Measurements from ENCODE around the gene MPEG1. TPM values are rescaled to one million over a fixed set of nuclear protein-coding genes. Genes with fewer than 3 reads are reported as not detected.

MPEG1 gene, protein sequence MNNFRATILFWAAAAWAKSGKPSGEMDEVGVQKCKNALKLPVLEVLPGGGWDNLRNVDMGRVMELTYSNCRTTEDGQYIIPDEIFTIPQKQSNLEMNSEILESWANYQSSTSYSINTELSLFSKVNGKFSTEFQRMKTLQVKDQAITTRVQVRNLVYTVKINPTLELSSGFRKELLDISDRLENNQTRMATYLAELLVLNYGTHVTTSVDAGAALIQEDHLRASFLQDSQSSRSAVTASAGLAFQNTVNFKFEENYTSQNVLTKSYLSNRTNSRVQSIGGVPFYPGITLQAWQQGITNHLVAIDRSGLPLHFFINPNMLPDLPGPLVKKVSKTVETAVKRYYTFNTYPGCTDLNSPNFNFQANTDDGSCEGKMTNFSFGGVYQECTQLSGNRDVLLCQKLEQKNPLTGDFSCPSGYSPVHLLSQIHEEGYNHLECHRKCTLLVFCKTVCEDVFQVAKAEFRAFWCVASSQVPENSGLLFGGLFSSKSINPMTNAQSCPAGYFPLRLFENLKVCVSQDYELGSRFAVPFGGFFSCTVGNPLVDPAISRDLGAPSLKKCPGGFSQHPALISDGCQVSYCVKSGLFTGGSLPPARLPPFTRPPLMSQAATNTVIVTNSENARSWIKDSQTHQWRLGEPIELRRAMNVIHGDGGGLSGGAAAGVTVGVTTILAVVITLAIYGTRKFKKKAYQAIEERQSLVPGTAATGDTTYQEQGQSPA
- 0.05 TPM for polyA plus RNA-seq (2013, experiment 1 of 2; ENCODE audit: insufficient read length)
- 0.04 TPM for polyA plus RNA-seq (2013, experiment 2 of 2; ENCODE audit: insufficient read length)

DNA sequence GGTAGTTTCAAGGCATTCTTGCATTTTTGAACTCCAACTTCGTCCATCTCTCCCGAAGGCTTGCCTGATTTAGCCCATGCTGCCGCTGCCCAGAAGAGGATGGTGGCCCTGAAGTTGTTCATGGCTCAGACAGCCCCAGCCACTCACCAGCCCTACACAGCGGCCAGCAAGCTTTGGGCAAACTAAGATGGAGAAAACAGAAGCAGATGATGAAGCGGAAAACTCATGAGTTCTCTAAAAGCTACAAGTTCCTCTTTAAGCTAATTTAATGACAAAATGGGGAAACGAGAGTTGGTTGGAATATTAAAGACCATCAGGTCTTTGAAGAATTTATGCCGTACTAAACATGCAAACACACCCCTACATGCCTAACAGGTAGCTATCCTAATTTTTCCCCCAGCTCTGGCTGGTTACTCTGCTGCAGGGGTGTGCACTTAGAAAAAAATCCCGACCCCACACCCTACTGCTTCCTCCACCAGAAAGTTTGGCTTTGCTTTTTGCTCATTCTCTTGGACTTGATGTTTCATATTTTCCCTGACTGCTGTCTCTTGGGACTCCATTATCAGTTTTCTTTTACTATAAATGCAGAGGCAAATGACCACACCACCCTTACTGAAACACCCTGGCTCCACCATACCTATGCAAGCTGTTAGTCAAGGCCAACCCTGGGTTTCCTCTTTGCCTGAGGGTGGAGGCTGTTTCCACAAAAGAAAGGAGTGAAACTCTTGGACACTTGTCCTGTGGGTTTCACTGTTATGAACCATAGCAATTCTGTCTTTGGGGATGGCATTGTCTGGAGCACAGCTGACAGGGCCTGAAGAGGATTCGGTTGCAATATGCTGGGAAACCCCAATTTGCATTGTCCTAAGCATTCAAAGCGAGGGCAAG, at the start of gene MPEG1:
Gene MPEG1, minus strand, starts transcription at position 184 of the 888 bp plus-strand sequence. Its CDS starts 62 bp downstream, at position 122.
- DNase-seq = no peak

DNA sequence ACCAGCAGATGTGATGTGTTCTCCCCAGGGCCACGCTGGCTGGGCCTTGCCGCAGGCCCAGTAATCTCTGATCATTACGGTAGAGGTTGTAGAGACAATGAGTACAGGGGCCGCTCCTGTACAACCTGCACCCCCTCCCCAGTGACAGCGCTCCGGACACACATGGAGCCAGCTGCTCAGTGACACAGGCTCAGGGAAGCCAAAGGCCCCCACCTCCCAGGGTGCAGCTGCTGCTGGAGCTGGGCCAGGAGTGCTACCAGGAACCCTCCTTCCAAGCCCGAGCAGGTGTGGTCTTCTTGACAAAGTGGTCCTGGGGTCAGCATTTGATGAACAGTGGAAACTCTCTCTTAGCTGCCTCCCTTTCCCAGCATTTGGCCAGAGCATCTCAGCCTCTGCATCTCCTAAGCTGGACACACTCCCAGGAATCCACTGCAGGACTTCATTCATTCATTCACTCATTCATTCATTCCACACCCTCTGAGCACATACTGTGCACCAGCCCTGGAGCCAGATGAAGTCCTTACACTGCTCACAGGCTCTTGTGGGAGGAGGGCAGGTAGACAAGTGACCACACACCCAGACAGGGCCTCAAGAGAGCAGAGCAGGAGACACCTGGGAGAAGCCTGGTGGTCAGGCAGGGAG, 49.6 kb upstream of the MPEG1 start:
- no peak for DNase-seq

DNA sequence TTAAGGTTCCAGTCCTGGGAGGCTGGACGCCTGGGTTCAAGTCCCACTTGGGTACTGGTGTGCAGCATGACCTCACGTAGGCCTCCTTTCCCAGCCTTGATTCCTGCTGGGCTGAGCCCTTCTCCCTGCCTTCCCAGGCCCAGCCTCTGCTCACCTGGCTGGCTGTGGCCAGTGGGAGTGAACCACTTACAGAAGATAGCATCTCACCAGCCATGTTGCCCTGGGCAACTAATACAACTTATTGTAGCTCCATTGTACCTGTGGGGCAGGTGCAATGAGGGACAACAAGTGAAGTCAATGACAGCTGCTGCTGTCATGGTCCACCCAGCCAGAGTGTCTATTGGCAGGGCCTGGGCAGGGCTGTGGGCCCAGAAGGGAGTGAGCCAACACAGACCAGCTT, 48.4 kb upstream of the MPEG1 start:
- DNase-seq = no peak

DNA sequence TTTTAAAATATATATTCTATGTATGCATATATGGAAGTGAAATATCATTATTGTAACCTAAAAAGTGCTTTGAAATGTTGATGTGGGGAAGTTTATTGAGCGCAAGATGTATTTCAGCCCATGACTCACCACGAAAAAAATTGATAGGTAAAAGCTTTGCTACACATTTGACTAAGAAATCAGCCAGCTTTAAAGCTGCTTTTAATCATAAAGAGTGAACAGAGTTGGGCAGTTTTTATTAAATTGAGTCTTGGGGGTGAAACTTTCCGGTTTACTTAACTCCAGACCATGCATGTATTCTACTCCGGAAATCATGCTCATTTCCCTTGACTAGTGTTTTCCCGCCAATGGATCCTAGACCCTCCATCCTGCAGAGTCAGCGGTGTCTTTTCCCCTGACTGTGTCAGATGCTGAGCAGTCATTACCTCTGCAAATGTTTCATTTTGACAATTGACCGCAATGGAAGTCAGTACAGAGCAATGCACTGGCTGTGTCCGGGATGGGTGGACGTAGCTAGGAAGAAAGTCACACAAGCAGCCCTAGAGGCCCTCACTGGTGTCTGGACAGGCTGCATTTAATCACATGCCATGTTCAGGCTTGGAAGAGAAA, 47.2 kb upstream of the MPEG1 start:
- no peak for DNase-seq

DNA sequence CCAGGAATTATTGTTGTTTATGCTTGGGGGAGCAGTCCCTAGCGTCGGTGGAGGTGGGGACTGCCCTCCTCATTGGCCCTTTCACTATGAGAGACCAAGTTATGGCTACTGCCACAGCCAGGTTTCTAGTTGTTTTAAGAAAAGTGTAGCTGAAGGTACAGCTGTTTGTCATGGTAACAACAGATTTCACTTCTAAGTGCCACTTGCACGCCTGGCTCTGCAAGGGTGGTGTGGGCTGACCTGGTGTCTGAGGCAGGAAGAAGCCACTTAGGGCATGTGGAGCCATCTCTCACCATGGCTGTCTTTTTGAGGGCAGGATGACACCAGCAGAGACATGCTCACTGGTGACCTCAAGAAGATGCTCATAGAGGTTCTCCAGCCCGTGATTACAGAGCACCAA, 46.3 kb upstream of the MPEG1 start:
- DNase-seq = no peak

DNA sequence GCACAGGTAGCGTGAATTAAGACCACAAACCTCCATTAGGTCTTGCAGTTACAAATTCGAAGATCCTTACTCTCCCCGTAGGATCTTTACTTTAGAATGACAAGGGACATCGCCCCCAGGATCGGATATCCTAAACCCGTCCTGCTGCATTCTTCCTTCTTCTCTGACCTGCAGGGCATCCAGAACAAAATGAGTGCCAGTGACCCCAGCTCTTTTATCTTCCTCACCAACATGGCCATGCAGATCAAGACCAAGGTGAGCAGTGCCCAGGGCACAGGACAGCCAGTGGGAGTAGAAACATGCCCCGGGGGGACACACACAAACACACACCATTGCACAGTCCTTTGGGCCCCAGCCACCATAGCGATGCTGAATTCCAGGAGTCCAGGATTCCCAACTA, 42.6 kb upstream of the MPEG1 start:
- DNase-seq = no peak

DNA sequence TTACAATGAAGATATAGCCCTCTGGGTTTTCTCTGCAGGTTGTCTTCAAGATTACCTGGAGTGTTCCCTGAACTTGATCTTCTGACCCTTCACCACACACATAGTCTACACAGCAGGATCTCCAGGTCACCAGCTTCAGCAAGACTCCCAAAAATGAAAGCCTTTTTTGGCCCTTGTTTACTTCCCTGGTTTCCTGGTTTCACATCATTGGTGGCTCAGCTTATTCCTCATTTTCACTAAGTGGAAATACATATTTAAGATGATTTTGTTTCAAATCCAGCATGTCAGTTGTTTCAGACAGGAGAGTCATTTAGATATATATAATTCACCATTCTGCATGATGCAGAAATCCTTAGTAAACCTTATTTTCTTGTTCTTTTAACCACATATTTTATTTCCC, 41.6 kb upstream of the MPEG1 start:
- DNase-seq = no peak

DNA sequence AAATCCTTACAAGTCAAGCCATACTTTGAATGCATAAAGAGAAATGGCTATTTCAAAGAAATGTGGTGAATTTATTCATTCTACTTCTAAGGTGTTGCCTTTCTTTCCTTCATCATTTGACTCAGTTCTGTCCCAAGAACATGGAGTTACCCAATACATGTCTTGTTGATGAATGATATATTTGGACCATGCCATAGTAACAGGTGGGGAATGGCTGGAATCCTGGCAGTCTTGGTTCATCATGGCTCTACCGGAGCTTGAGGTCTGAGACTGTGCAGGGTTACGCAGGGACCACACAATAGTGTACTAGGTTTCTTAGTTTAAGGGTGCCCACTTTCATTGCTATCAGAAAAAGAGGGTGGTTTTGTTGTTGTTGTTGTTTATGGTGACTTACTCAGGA, 40.3 kb upstream of the MPEG1 start:
- DNase-seq = no peak

DNA sequence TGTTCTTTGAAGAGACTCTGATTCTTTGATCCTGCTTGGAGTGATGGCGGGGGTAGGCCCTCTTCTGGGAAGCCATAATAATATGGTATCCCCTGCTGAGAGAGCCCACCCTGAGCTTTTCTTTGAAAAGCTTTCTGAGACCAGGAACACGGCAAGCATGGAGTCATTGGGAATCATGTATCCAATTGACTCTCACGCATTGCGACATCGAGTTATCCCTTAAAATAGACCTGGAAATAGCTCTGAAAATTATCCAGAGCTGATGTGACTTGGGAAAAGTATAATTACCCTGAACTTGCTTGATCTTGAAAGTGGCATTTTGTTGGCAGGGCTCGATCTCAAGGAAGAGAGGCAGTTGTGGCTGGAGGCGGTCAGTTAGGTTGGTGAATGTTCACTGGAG, 36.8 kb upstream of the MPEG1 start:
- DNase-seq = no peak

DNA sequence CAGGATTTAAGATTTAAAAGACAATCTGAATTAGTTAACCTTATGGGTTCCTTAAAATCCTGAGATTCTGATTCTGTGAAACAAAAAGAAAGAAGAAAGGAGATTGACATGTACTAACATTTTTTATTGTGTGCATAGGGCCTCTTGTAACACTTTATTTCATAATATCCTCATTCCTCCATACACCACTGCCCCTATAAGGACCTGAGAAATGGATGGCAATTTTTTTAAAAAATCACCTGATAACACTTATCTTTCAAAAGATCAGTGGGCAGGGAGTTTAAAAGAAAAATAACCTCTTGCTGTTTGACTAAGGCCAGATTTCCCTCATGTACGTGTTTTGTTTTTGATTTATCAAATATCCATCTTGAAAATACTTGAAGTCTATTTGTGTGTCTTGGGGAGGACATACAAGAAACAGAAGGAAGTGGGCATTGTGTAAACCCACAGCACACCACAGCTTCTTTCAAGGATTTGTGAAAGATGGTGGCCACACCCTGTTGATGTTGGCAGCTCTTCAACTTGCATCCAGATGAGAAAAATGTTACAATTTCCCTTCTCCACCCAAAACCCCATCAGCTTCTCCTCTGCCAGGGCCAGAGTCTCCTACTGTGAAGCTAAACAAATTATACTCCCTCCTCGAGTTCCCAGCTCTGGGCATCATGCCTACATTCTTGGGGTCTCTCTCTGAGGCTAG, 35.0 kb upstream of the MPEG1 start:
- peak; percentile 89 for DNase-seq

DNA sequence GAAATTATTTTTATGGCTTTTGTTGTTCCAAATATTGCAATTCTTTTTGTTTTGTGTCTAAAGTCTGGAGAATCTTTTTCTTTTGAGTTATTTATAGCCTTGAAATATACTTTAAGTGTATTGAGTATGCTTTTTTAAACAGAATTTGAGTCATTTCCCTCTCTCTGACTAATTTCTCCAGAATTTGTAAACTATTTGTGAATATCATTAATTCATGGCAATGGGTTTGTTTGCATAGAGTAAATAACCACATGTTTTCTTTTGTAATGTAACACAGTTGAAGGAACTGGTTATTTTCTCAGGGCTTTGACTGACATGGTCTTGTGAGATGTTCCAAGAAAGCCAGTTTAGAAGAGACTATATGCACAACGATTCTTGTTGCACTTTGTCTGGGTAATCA, 30.9 kb upstream of the MPEG1 start:
- DNase-seq = peak; percentile 19

DNA sequence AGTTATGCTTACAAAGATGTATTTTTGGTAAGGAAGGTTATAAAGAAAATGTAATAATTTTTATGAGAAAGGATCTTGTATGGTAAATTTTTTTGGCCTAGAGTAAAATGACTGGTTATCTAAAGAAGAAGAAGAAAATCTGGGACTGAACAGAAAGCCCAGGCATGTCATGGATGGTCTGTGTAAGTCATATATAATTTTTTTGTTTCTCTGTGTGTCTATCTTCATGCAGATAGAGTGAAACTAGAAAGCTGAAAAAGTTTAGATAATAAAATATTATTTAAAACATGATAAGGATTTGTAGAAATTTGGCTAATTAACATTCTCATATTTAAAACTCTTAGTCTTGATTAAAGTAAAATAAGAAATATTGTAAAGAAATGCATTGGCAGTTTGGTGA, 27.6 kb upstream of the MPEG1 start:
- DNase-seq = no peak

DNA sequence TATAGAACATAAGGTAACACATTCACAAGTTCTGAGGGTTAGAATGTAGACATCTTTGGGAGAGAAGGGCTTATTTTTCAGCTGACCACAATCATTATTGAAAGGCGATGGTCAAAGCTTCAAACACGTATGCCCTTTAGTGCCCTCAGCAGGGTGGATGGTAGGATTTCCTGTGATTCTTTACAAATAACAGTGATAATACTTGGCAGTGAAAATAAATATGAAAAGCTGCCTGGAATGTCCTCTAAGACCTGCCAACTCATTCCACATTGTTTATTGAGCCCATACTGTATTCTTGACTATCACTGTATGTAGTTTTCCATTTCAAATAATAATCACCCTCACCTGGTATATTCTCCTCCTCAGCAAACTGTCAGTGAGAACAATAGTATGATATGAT, 13.7 kb upstream of the MPEG1 start:
- no peak for DNase-seq

DNA sequence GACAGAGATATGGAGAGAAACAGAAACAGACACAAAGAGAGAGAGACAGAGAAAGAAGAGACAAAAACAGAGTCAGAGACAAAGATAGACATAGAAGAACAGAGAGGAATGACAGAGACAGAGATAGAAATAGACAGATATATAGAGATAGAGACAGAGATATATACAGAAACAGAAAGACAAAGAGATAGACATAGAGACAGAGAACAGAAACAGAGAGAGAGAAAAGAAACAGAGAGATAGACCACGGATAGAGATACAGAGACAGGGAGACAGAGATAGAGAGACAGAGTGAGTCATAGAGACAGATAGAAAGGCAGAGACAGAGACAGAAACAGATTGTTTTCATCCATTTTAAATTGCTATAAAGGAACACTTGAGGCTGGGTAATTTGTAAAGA, 12.3 kb upstream of the MPEG1 start:
- DNase-seq = no peak

DNA sequence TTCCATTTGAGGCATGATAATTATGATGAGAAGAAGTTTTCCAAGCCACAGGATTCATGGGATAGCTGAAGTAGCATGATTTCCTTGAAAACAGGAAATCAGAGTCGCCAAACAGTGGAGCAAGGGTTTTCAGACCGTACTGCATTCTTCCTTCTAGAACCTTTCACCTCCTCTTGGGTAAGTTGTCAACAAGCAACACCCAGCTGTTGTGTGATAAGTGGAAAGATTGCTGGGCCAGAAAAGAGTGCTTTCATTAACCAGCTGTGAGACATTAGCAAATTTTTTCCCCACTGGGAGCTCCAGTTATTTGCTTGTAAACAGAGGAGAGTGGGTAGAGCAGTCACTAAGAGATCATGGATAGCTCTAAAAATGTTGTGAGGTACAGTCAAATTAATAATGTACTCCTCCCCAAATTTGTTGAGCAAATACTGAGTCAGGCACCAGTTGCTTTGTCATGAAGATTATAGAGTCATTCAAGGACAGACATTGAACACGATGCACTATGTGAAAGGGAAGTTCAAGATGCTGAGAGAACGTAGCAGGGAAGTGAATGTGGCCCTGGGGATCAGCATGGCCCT, 11.7 kb upstream of the MPEG1 start:
- no peak for DNase-seq

DNA sequence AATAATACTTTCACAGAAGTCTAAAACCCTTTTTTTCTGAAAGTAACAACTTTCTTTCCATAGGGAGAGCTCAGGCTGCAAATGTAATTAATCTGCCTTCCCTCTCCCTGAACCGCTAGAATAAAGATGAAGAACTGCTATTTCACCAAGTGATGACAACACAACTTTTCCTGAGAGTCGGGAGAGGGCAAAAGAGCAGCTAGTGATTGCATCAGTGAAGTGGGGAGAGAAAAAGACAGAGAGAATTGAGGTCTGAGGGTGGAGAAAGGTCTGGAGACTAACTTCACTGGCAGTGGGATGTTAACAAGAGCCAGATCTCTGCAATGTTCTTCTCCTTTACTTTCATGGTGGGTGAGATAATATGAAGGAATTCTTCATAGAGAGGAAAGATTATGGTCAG, 10.9 kb upstream of the MPEG1 start:
- no peak for DNase-seq

DNA sequence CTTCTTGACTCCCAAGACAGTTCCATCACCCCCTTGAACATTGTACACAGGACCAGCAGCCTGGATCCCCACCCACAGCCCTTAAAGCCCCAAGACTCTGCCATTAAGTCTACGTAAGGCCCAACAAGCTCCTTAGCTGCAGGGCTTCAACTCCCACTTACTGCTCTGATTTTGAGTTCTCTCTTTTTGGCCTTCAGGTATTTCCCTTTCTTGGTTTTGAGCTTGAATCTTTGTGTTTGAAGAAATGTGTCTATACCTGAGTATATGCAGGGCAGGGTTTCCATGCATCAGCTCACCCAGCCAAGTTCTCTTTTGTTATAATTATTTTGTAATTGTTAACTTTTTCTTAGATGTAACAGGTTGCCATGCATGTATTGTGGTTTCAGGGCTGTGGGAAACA, 10.4 kb upstream of the MPEG1 start:
- DNase-seq = no peak

DNA sequence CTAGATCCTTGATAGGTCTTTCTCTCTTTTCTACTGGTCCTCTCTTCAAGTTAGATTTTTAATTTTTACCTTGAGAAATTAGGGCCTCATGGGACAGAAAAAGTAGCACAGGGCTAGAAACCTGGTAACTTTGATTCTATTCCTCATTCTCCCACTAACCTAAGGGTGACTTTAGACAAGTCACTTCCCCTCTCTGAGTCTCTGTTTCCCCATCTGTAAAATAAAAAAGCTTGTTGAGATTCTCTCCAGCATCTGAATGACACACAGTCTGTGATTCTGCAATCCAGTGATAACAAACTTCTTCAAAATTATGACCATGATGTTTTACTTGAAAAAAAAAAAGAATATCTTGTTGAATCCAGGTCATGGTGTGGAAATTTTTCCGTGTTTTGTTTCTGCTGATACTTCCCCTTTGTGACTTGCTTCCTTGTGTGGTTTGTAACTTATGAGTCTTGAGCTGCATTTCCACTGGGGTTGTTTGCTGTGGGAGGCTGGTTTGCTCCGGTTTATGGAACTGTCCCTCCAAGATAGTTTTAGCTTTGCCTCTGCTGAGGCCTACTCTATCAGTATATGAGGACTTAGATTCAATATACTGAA, 9.8 kb upstream of the MPEG1 start:
- no peak for DNase-seq

DNA sequence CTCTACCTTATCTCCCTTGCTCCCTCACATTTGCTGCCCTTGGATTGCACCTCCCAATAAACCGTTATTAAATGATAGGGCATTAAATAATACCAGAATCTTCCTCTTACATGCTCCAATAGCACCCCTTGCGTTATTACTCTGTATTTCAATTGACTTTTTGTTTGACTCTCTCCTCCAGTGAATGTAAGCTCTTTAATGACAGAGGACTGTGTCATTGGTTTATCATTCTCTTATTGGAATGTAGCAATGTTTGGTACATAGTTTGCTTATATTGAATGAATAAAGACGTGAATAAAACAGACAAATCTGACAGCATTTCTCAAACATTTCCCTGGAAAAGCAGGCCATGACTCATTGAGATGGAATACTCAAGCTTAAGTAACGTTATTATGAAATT, 8.7 kb upstream of the MPEG1 start:
- peak; percentile 84 for DNase-seq

DNA sequence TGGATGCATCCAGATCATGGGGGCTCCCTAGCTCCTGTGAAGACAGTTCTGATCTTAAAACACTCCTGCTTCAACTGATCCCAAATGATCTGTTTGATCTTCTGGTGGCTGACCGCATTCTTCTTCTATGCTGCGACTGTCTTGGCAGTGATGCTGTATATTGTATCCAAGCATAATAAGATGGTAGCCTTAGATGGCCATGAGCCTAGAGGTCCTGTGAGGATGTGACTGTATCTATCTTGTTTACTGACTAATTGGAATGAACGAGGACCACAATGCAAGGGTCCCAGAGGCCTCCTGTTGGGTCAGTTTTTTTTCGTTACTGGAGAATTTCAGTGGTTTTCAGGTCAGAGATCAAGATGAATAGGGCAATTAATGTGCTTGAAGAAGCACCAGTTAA, 7.1 kb upstream of the MPEG1 start:
- DNase-seq = no peak

DNA sequence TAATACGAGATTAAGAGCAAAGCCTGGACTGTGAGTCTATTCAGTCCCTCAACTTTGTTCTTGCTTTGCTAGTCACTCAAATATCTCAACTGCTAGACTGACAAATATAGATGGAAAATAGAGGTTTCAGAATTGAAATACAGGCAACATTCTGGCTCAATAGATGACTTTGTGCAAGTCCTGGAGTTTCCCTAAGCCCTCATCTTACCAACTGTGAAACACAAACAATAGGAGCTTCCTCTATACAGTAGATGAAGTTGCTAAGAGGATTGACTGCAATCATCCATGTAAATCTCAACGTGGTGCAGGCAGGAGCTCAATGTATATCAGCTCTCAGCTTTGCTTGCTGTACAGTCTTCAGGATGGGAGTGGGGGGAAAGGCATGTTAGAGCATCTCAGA, 6.2 kb upstream of the MPEG1 start:
- no peak for DNase-seq
